ENCODE results near the gene C16orf90.

C16orf90 gene

GRCh38 chr16:3467921-3468320, 27.4 kb downstream of the C16orf90 start:
- DNase-seq (ENCODE audit: extremely low read depth in 1 of 2, low read depth in 1 of 2) = no peak

- DNase-seq (ENCODE audit: extremely low read depth in 1 of 2, low read depth in 1 of 2) = no peak
Observed at GRCh38 chr16:3467182-3467581, 28.1 kb downstream of the C16orf90 start.

DNA sequence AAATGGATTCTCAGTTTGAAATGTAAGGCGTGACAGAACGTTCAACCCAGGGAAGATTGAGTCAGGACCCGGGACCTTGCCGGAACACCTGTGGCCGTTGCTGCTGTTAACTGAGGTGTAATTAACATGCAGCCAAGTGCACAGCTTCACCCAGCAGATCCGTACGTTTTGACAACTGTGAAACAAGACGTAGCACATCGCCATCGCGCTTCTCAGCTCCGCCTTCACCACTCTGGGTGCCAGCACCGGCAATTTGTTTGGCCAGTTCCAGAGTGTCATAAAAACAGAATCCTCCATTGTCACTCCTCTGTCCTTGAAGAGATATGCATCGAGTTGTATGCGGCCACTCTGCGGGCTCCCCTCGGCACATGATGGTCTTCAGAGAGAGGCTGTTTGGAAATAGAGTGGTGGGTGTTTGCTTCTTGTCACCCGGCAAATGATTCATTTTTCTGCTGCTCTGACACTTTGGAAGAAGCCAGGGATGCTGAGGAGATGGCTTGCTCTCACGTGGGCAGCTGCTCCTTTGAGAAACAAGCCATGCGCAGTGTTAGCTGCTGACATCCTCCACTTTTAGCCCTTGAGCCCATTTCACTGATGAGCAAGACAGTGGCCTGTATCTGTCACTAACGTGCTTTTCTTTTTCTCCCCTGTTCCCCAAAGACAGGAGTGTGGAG, 29.2 kb downstream of the C16orf90 start:
- DNase-seq (ENCODE audit: extremely low read depth in 1 of 2, low read depth in 1 of 2) = no peak

- no peak for DNase-seq (ENCODE audit: extremely low read depth in 1 of 2, low read depth in 1 of 2)
Observed at GRCh38 chr16:3465301-3465700, 30.0 kb downstream of the C16orf90 start.

GRCh38 chr16:3461151-3461550, 34.1 kb downstream of the C16orf90 start:
- peak in 1 of 2 donors; percentile 28 for DNase-seq (ENCODE audit: extremely low read depth in 1 of 2, low read depth in 1 of 2)

GRCh38 chr16:3460585-3460984, 34.7 kb downstream of the C16orf90 start:
- no peak for DNase-seq (ENCODE audit: extremely low read depth in 1 of 2, low read depth in 1 of 2)

- no peak for DNase-seq (ENCODE audit: extremely low read depth in 1 of 2, low read depth in 1 of 2)
Observed at GRCh38 chr16:3460121-3460520, 35.2 kb downstream of the C16orf90 start.

DNA sequence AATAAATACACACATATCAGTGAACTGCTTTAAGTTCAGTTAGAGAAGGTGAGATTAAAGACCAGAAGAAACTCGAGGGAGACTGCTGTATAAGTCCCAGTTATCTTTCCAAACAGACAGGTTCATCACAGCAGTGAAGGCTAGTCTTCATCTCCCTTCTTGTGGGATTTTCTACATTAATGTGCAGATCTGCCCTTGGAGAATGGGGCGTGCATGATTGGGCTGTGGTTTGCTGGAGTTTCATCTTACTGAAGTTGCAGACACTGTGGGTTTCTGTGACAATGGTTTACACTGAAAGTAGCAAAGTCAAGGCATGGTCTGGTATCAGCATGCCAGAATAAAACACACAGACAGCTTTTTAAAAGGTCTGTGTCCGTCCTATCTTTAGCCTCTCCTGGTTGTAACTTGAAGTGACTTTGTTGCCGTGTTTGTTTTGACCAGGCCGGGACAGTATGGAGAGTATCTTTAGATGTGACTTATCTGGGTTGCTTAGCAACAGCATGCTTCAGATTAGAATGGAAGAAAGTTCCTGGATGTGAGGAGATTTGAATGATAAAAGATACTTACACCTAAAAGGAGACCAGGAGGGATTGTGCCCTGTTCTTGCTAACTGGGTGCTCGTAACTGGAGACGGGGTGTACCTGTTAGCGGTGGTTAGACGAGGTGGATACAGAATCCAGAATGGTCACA, 35.7 kb downstream of the C16orf90 start:
- DNase-seq (ENCODE audit: extremely low read depth in 1 of 2, low read depth in 1 of 2) = no peak

GRCh38 chr16:3458852-3459361, 36.4 kb downstream of the C16orf90 start:
- DNase-seq (ENCODE audit: extremely low read depth in 1 of 2, low read depth in 1 of 2) = no peak

- DNase-seq (ENCODE audit: extremely low read depth in 1 of 2, low read depth in 1 of 2) = no peak
Observed at GRCh38 chr16:3458278-3458851, 36.9 kb downstream of the C16orf90 start.

DNA sequence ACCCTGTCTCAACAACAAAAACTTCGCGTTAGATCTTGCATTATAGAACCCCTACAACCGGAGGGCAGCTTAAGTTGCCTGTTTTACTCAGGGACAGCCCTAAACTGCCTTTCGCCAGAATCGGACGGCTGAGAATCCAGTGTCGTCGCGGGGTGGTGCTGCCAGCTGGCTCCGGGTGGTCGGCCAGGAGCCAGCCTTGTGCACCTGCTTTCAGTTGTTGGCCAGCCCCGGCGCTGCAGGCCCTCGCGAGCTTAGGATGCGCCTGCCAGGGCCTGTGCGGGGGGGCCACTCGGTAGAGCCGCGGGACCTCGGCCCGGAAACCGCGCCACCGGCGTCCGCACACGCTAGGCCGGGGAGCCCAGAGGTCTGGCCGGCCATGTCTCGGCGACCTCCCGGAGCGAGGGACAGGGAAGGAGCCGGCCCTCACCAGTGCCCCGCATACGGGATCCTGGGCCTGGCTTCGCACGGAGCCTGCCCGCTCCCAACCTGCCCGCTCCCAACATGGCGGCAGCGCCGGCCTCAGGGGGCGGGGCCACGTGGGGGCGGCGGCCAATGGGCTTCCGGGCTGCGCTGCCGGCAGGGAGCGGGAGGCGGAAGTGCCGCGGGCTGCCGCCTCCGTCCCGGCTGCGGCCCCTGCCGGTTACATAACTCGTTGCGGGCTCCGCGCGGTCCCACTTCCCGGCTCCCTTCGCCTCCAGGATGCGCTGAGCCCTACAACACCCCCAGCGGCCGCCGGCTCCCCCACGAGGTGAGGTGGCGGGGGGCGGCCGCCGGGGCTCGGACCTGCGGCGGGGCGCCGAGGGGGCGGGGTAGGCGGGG, 37.6 kb downstream of the C16orf90 start:
- DNase-seq (ENCODE audit: extremely low read depth in 1 of 2, low read depth in 1 of 2) = peak; percentile 75 to 87

DNA sequence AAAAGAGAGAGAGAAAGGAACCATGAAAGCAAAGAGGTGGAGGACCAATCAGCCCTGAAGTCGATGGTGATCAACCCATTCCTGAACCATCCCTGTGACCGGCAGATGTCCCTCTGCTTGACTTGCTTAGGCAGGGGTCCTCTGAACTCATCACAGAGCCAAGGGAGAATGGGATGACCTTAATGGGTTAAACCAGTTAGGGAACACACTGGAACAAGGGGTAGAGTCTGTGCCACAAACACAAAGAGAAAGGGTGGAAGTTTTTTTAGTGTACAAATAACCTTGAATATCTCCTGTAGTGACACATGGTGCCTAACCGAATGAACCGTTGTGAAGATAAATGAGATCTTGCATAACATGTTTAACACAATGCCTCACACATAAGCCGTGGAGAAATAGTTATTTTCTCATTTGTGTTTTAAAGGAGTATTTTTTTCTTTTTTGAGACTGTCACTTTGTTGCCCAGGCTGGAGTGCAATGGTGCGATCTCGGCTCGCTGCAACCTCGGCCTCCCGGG, 40.6 kb downstream of the C16orf90 start:
- no peak for DNase-seq (ENCODE audit: extremely low read depth in 1 of 2, low read depth in 1 of 2)

GRCh38 chr16:3454093-3454492, 41.2 kb downstream of the C16orf90 start:
- DNase-seq (ENCODE audit: extremely low read depth in 1 of 2, low read depth in 1 of 2) = no peak

GRCh38 chr16:3444032-3444388, 51.3 kb downstream of the C16orf90 start:
- DNase-seq (ENCODE audit: extremely low read depth in 1 of 2, low read depth in 1 of 2) = no peak

Data from activated CD8-positive, alpha-beta memory T cell treated with anti-CD3 and anti-CD28 coated beads for 1 hour (primary cell).